ENCODE measurements around the gene PCBP3. TPM values are rescaled to one million over a fixed set of nuclear protein-coding genes. Genes with fewer than 3 reads are reported as not detected.

Gene PCBP3
- total and polyA plus RNA-seq, 2 of the 8 experiments (the other 6 are each of a cell fraction or from before 2014, with no cell fraction given), result 3.5 to 6.3 TPM

DNA sequence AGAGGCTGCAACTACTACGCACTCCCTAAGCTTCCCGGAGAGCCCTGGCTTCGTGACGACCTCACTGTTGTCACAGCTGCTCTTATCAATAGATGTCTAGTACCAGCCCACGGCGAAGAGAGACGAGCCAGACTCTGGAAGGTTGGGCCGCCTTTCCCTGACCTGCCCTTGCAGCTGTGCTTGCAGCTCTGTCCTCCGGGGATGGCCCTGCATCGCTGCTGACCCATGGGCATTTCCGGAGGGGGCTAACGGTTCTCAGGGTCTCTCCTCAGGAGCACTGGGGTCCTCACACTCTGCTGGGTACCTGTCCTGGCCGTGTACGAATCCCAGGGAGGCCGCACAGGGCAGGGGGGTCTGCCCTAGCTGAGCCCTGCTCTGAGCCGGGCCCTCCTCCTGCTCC lies 244.3 kb downstream of the PCBP3 start:
- Histone ChIP-seq H3K23ac (ENCODE audit: insufficient read length) (no peak overlapping the region), H2BK5ac (ENCODE audit: low read depth, low read length) (no peak overlapping the region), H2BK120ac (replicated peaks; ENCODE audit: low read depth, low read length) (no peak overlapping the region), H2BK12ac (ENCODE audit: low read depth, low read length) (no peak overlapping the region), H2BK15ac (ENCODE audit: low read length) (no peak overlapping the region), H3K9me3 (ENCODE audit: insufficient read depth in 2 of 2, low read depth in 1 of 2, low read length in 1 of 2) (no peaks in the 10 kb centered on the region), H3K4me2 (ENCODE audit: insufficient read depth in 1 of 2, low read depth in 2 of 2, low read length in 2 of 2) (no peak overlapping the region), H3K4me1 (replicated peaks in 1 of 4; ENCODE audit: control insufficient read depth in 3 of 4, insufficient read depth in 4 of 4, low read length in 3 of 4) (no peaks in the 10 kb centered on the region), H2BK20ac (ENCODE audit: low read length) (no peak overlapping the region), H3K79me1 (ENCODE audit: low read depth, low read length) (no peaks in the 10 kb centered on the region; the same call in 1 of the 2 replicates), H3K9ac (replicated peaks in 1 of 4; ENCODE audit: extremely low read depth in 1 of 4, low read depth in 3 of 4, low read length in 3 of 4) (no peak overlapping the region), H3K36me3 (ENCODE audit: control insufficient read depth in 2 of 4, insufficient read depth in 4 of 4, low read length in 3 of 4) (no peaks in the 10 kb centered on the region), H4K8ac (ENCODE audit: extremely low read depth, insufficient read depth, low read length) (no peak overlapping the region), H4K20me1 (replicated peaks in 1 of 2; ENCODE audit: control insufficient read depth in 1 of 2, insufficient read depth in 2 of 2, low read length in 2 of 2) (no peaks in the 10 kb centered on the region), H2AK5ac (ENCODE audit: low read depth, low read length) (no peak overlapping the region), H3K4ac (replicated peaks; ENCODE audit: insufficient read length, low read depth, low read length) (no peak overlapping the region), H3K23me2 (ENCODE audit: low read depth, low read length) (no peaks in the 10 kb centered on the region), H2AFZ (ENCODE audit: low read length) (no peak overlapping the region), H3K56ac (replicated peaks; ENCODE audit: insufficient read length, low read depth, low read length) (no peak overlapping the region), H3K14ac (ENCODE audit: insufficient read length) (no peak overlapping the region), H3K27ac (ENCODE audit: low read depth, low read length) (no peak overlapping the region), H4K91ac (replicated peaks; ENCODE audit: insufficient read length, low read length) (no peak overlapping the region), H3K79me2 (ENCODE audit: control insufficient read depth in 1 of 2, insufficient read depth in 2 of 2, low read length in 2 of 2) (no peaks in the 10 kb centered on the region), H3K4me3 (ENCODE audit: extremely low read depth in 1 of 4, insufficient read depth in 2 of 4, low read depth in 3 of 4, low read length in 4 of 4) (no peak overlapping the region), H3K18ac (ENCODE audit: extremely low read depth, low read length) (no peak overlapping the region), H3K27me3 (replicated peaks in 1 of 4; ENCODE audit: control insufficient read depth in 3 of 4, extremely low read depth in 1 of 4, insufficient read depth in 3 of 4, low read length in 3 of 4) (no peaks in the 10 kb centered on the region), H4K5ac (ENCODE audit: insufficient read length, low read depth, low read length) (no peak overlapping the region)
- FAIRE-seq, result no peak
- 87% methylated on average over 16 of the region's 16 CpGs; no CpG with 5 or more reads in 1 of the 2 experiments for WGBS, 2 experiments (ENCODE audit: extremely low coverage in 1 of 2, insufficient coverage in 1 of 2, insufficient read length in 1 of 2, insufficient replicate concordance in 2 of 2, low coverage in 1 of 2, low lambda C conversion rate in 2 of 2, missing lambda C conversion rate in 1 of 2)
- DNase-seq (ENCODE audit: low read depth in 1 of 2, low spot score in 2 of 2), result no peak
- POLR2A ChIA-PET (ENCODE audit: partially characterized antibody), result no interaction called here
- CTCF ChIA-PET (ENCODE audit: partially characterized antibody), result interaction anchor here (1.0 to 4.7 kb wide), 4 partner anchors 9 to 38 kb away, joined by 3 to 36 read pairs (median 15); no protein-coding TSS in a partner anchor
- TF ChIP-seq USF2 (IDR thresholded peaks at IDR 0.05; ENCODE audit: low read length), result no peak
- no peak for TF ChIP-seq SP4 (IDR thresholded peaks at IDR 0.05; ENCODE audit: low read length)
- no peak for TF ChIP-seq GTF2F1 (IDR thresholded peaks at IDR 0.05; ENCODE audit: borderline replicate concordance, low read depth, low read length)
- TF ChIP-seq NANOG (IDR thresholded peaks at IDR 0.05; ENCODE audit: insufficient read depth, low read depth, low read length, poor library complexity, severe bottlenecking), result no peak
- no peak for TF ChIP-seq MAFK (IDR thresholded peaks at IDR 0.05; ENCODE audit: low read depth, low read length)
- TF ChIP-seq KDM1A (IDR thresholded peaks at IDR 0.05; ENCODE audit: borderline replicate concordance, low read length), result no peak
- TF ChIP-seq EP300 (IDR thresholded peaks at IDR 0.05; ENCODE audit: borderline replicate concordance in 1 of 2, low read depth in 2 of 2, low read length in 2 of 2), result no peak
- no peak for TF ChIP-seq SIX5 (IDR thresholded peaks at IDR 0.05; ENCODE audit: low read depth, low read length)
- no peak for TF ChIP-seq POU5F1 (IDR thresholded peaks at IDR 0.05; ENCODE audit: low read depth, low read length)
